Measurements from ENCODE around the gene TTYH3. TPM values are rescaled to one million over a fixed set of nuclear protein-coding genes. Genes with fewer than 3 reads are reported as not detected.

Gene TTYH3
- total and polyA plus RNA-seq, 2 of the 8 experiments (the other 6 are each of a cell fraction or from before 2014, with no cell fraction given): 66.2 to 169 TPM

DNA sequence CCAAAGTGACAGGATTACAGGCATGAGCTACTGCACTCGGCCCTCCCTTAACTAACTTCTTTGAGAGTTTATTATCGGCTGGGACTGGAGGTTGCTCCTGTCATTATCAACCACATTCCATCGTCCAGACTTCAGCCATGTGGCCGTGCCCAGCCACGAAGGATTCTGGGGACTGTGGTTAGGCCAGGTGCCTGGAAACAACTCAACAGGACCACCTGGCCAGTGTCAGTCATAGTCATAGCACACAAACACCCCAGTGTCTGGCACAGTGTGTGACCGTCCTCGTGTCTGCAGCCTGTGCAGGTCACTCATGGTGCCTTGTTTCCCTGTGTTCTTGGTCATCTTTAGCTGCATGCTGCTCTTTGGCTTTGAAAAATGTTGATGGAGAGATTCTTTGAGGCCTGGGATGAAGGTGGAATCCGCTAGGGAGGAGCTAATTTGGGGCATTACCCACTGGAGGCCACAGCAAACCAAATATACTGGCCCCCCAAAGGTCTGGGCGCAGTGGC is 43.5 kb downstream of the TTYH3 start (continued):
- TF ChIP-seq CHD2 (IDR thresholded peaks at IDR 0.05; ENCODE audit: low read length): no peak
- TF ChIP-seq GTF2F1 (IDR thresholded peaks at IDR 0.05; ENCODE audit: borderline replicate concordance, low read depth, low read length): no peak
- TF ChIP-seq FOSL1 (IDR thresholded peaks at IDR 0.05; ENCODE audit: insufficient read depth, low read depth, low read length): no peak
- TF ChIP-seq, protein P1, sequence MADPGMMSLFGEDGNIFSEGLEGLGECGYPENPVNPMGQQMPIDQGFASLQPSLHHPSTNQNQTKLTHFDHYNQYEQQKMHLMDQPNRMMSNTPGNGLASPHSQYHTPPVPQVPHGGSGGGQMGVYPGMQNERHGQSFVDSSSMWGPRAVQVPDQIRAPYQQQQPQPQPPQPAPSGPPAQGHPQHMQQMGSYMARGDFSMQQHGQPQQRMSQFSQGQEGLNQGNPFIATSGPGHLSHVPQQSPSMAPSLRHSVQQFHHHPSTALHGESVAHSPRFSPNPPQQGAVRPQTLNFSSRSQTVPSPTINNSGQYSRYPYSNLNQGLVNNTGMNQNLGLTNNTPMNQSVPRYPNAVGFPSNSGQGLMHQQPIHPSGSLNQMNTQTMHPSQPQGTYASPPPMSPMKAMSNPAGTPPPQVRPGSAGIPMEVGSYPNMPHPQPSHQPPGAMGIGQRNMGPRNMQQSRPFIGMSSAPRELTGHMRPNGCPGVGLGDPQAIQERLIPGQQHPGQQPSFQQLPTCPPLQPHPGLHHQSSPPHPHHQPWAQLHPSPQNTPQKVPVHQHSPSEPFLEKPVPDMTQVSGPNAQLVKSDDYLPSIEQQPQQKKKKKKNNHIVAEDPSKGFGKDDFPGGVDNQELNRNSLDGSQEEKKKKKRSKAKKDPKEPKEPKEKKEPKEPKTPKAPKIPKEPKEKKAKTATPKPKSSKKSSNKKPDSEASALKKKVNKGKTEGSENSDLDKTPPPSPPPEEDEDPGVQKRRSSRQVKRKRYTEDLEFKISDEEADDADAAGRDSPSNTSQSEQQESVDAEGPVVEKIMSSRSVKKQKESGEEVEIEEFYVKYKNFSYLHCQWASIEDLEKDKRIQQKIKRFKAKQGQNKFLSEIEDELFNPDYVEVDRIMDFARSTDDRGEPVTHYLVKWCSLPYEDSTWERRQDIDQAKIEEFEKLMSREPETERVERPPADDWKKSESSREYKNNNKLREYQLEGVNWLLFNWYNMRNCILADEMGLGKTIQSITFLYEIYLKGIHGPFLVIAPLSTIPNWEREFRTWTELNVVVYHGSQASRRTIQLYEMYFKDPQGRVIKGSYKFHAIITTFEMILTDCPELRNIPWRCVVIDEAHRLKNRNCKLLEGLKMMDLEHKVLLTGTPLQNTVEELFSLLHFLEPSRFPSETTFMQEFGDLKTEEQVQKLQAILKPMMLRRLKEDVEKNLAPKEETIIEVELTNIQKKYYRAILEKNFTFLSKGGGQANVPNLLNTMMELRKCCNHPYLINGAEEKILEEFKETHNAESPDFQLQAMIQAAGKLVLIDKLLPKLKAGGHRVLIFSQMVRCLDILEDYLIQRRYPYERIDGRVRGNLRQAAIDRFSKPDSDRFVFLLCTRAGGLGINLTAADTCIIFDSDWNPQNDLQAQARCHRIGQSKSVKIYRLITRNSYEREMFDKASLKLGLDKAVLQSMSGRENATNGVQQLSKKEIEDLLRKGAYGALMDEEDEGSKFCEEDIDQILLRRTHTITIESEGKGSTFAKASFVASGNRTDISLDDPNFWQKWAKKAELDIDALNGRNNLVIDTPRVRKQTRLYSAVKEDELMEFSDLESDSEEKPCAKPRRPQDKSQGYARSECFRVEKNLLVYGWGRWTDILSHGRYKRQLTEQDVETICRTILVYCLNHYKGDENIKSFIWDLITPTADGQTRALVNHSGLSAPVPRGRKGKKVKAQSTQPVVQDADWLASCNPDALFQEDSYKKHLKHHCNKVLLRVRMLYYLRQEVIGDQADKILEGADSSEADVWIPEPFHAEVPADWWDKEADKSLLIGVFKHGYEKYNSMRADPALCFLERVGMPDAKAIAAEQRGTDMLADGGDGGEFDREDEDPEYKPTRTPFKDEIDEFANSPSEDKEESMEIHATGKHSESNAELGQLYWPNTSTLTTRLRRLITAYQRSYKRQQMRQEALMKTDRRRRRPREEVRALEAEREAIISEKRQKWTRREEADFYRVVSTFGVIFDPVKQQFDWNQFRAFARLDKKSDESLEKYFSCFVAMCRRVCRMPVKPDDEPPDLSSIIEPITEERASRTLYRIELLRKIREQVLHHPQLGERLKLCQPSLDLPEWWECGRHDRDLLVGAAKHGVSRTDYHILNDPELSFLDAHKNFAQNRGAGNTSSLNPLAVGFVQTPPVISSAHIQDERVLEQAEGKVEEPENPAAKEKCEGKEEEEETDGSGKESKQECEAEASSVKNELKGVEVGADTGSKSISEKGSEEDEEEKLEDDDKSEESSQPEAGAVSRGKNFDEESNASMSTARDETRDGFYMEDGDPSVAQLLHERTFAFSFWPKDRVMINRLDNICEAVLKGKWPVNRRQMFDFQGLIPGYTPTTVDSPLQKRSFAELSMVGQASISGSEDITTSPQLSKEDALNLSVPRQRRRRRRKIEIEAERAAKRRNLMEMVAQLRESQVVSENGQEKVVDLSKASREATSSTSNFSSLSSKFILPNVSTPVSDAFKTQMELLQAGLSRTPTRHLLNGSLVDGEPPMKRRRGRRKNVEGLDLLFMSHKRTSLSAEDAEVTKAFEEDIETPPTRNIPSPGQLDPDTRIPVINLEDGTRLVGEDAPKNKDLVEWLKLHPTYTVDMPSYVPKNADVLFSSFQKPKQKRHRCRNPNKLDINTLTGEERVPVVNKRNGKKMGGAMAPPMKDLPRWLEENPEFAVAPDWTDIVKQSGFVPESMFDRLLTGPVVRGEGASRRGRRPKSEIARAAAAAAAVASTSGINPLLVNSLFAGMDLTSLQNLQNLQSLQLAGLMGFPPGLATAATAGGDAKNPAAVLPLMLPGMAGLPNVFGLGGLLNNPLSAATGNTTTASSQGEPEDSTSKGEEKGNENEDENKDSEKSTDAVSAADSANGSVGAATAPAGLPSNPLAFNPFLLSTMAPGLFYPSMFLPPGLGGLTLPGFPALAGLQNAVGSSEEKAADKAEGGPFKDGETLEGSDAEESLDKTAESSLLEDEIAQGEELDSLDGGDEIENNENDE (IDR thresholded peaks at IDR 0.05; ENCODE audit: insufficient replicate concordance, low read length): no peak
- TF ChIP-seq, protein P2, sequence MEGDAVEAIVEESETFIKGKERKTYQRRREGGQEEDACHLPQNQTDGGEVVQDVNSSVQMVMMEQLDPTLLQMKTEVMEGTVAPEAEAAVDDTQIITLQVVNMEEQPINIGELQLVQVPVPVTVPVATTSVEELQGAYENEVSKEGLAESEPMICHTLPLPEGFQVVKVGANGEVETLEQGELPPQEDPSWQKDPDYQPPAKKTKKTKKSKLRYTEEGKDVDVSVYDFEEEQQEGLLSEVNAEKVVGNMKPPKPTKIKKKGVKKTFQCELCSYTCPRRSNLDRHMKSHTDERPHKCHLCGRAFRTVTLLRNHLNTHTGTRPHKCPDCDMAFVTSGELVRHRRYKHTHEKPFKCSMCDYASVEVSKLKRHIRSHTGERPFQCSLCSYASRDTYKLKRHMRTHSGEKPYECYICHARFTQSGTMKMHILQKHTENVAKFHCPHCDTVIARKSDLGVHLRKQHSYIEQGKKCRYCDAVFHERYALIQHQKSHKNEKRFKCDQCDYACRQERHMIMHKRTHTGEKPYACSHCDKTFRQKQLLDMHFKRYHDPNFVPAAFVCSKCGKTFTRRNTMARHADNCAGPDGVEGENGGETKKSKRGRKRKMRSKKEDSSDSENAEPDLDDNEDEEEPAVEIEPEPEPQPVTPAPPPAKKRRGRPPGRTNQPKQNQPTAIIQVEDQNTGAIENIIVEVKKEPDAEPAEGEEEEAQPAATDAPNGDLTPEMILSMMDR (IDR thresholded peaks at IDR 0.05; ENCODE audit: control extremely low read depth in 1 of 3, insufficient read depth in 1 of 3, low read depth in 1 of 3, low read length in 3 of 3): no peak

Data from H1 (cell line).